Gastrocnemius medialis (tissue), 4 donors: ENCODE measurements around the gene DNAJB11. TPM values are rescaled to one million over a fixed set of nuclear protein-coding genes. Genes with fewer than 3 reads are reported as not detected.
"Not testable (repeated sequence)": the region's sequence is repeated elsewhere in the genome, so short reads cannot be mapped to it uniquely, and the experiment has no call there.

Experiments
- ATAC-seq, 2 donors: fragments of 150-250 bp; one replicate each; pipeline ENCODE4 v1.9.1; 2016
- DNase-seq, 2 donors: peaks; one replicate each; pipeline ENCODE4 v3.0.0-alpha.2; 2019
- H3K27ac ChIP-seq, 4 donors: fragments of 200-600 bp; sonication (generic); 1 replicate in 1 of 4; 2 replicates in 3 of 4; pipeline ENCODE4 v1.5.1; 2016 to 2018; ENCODE audit warnings: mild to moderate bottlenecking in 2 of 4, moderate library complexity in 1 of 4
- H3K27me3 ChIP-seq, 3 donors: fragments of 200-600 bp; sonication (generic) in 2 of 3; 1 replicate in 1 of 3; 2 replicates in 2 of 3; pipeline versions ENCODE4 v1.5.1 to v1.6.0; 2016 to 2019; ENCODE audit warnings: mild to moderate bottlenecking in 1 of 3, moderate library complexity in 1 of 3
- H3K36me3 ChIP-seq, 2 donors: fragments of 200-600 bp; sonication (generic) in 1 of 2; one replicate each; pipeline ENCODE4 v1.5.1; 2017 to 2018
- H3K4me1 ChIP-seq, 2 donors: fragments of 200-600 bp; sonication (generic) in 1 of 2; one replicate each; pipeline ENCODE4 v1.5.1; 2016 to 2017; ENCODE audit warnings: mild to moderate bottlenecking in 2 of 2
- H3K4me3 ChIP-seq, 4 donors: fragments of 200-600 bp; sonication (generic) in 3 of 4; 1 replicate in 1 of 4; 2 replicates in 3 of 4; pipeline ENCODE4 v1.5.1; 2016 to 2019; ENCODE audit warnings: mild to moderate bottlenecking in 2 of 4
- H3K9me3 ChIP-seq, 3 donors: fragments of 200-600 bp; sonication (generic) in 2 of 3; 1 replicate in 1 of 3; 2 replicates in 2 of 3; pipeline ENCODE4 v1.5.1; 2016 to 2019
- POLR2A ChIP-seq, 2 donors: fragments of 450-650 bp; IDR thresholded peaks; one replicate each; pipeline ENCODE4 v1.6.1; 2017; ENCODE audit warnings: antibody characterized with exemption in 2 of 2, mild to moderate bottlenecking in 2 of 2, moderate library complexity in 2 of 2
- in situ Hi-C, 4 donors: fragments of 200-750 bp; cut with MboI; loops; one replicate each; pipeline versions ENCODE4 v1.15.0 to v1.8.0; 2017; ENCODE audit warnings: low sequenced_read_pairs in 4 of 4
- intact Hi-C: fragments of 100-400 bp; cut with DNase I; formaldehyde crosslinking; loops from one replicate; pipeline ENCODE4 v1.15.1; 2023; ENCODE audit warnings: low total_unique reads
- total RNA-seq, 4 donors: library from RNA; depleted of rRNA; stranded (reverse); fragments of >200 nt; gene quantifications; one replicate each; pipeline versions ENCODE4 v1.1.0 to v1.2.3, GENCODE V29; 2016
- TF ChIP-seq, protein P1 (sequence below), 5 experiments: fragments of 450-650 bp in 3 of 5; fragments of 200-600 bp in 2 of 5; sonication (generic) in 2 of 5; IDR thresholded peaks in 4 of 5; conservative IDR thresholded peaks in 1 of 5; 1 replicate in 4 of 5; 2 replicates in 1 of 5; pipeline ENCODE4 v1.5.1; 2016 to 2019; ENCODE audit warnings: antibody characterized with exemption in 5 of 5, mild to moderate bottlenecking in 3 of 5, moderate library complexity in 3 of 5

The DNAJB11 gene
- total RNA-seq, 4 donors from 2014 or later, result 15.1 to 24.7 (median 23.0) TPM

DNA sequence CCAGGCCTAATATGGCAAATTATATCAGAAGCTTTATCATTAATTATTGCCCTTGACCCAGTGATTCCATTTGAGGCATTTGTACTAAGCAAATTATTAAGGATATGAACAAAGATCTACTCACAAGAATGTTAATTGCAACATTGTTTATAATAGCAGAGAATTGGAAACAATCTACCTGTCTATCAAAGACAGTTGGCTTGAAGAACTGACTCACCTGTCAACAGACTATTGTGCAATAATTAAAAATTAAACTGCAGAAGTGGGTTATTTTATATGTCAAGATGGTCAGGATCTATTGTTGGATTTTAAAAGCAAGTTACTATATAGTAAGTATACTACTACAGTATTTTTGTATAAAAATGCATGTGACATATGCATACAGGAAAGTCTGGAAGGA lies 63.0 kb downstream of the DNAJB11 start:
- TF ChIP-seq POLR2A (IDR thresholded peaks at IDR 0.05), result no peak
- TF ChIP-seq, protein P1, sequence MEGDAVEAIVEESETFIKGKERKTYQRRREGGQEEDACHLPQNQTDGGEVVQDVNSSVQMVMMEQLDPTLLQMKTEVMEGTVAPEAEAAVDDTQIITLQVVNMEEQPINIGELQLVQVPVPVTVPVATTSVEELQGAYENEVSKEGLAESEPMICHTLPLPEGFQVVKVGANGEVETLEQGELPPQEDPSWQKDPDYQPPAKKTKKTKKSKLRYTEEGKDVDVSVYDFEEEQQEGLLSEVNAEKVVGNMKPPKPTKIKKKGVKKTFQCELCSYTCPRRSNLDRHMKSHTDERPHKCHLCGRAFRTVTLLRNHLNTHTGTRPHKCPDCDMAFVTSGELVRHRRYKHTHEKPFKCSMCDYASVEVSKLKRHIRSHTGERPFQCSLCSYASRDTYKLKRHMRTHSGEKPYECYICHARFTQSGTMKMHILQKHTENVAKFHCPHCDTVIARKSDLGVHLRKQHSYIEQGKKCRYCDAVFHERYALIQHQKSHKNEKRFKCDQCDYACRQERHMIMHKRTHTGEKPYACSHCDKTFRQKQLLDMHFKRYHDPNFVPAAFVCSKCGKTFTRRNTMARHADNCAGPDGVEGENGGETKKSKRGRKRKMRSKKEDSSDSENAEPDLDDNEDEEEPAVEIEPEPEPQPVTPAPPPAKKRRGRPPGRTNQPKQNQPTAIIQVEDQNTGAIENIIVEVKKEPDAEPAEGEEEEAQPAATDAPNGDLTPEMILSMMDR (IDR thresholded peaks at IDR 0.05 in 4 of 5, conservative IDR thresholded peaks at IDR 0.05 in 1 of 5), result no peak
- Histone ChIP-seq H3K27ac (no peak overlapping the region), H3K9me3 (no peaks in the 10 kb centered on the region), H3K27me3 (no peaks in the 10 kb centered on the region), H3K4me3 (no peak overlapping the region), H3K36me3 (no peaks in the 10 kb centered on the region), H3K4me1 (no peaks in the 10 kb centered on the region)
- in situ Hi-C loops, result no loop called here
- DNase-seq, result no peak
- intact Hi-C loops, result no loop called here
- ATAC-seq, result no peak

DNA sequence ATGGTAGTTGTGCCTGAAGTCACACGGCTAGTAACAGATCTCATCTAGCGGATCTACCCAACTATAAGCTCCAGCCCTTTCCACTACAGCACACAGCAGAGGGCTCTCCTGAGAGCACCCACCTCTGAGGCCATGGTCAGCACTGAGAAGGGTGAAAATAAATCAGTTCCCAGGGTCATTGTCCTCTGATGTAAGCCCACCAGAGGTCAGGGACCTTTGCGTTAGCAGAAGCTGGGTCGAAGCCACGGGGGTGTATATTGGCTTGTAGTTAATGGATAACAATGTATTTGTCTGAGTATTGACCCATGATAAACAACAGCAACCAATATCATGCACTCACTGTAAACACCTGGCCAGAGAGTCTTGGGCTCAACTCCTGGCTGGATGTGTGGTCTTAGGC lies 63.7 kb downstream of the DNAJB11 start:
- in situ Hi-C loops, H3K36me3 ChIP-seq, H3K4me3 ChIP-seq, H3K9me3 ChIP-seq, ATAC-seq, H3K4me1 ChIP-seq, H3K27me3 ChIP-seq, intact Hi-C loops, H3K27ac ChIP-seq, DNase-seq: not testable (repeated sequence)

Other genes starting within 250 kb of the DNAJB11 start
- 10 to 100 TPM in 1 of 4 donors, 1 to 10 TPM in 3; 5.0 to 11.2 (median 7.7) TPM for gene DGKG, start 208.5 kb upstream of the DNAJB11 start, total RNA-seq
- gene CRYGS, start 26.3 kb upstream of the DNAJB11 start, total RNA-seq, result 1 to 10 TPM in 1 of 4 donors, not detected in 3; 2.1 TPM
- gene TBCCD1, start 3.4 kb upstream of the DNAJB11 start, total RNA-seq, result 10 to 100 TPM in 1 of 4 donors, 1 to 10 TPM in 3; 7.3 to 10.7 (median 8.0) TPM
- 1 to 10 TPM in 2 of 4 donors, not detected in 2; 1.1 to 3.6 TPM for gene AHSG, start 42.3 kb downstream of the DNAJB11 start, total RNA-seq
- not detected for gene FETUB, start 69.7 kb downstream of the DNAJB11 start, total RNA-seq
- gene HRG, start 95.3 kb downstream of the DNAJB11 start, total RNA-seq, result 1 to 10 TPM in 1 of 4 donors, under 1 TPM in 1, not detected in 2; 0.46 to 1.1 TPM
- 1 to 10 TPM in 1 of 4 donors, under 1 TPM in 1, not detected in 2; 0.55 to 1.2 TPM for gene KNG1, start 146.6 kb downstream of the DNAJB11 start, total RNA-seq
- gene EIF4A2, start 212.9 kb downstream of the DNAJB11 start, total RNA-seq, result 100 to 1,000 TPM; 531 to 622 (median 574) TPM
- 10 to 100 TPM in 1 of 4 donors, 1 to 10 TPM in 3; 4.5 to 15.1 (median 7.3) TPM for gene RFC4, start 235.8 kb downstream of the DNAJB11 start, total RNA-seq